ENCODE results near the gene MISFA. TPM values are rescaled to one million over a fixed set of nuclear protein-coding genes. Genes with fewer than 3 reads are reported as not detected.
"Not testable (repeated sequence)": the region's sequence is repeated elsewhere in the genome, so short reads cannot be mapped to it uniquely, and the experiment has no call there.

The MISFA gene
- total and polyA plus RNA-seq, 2 experiments from 2014 or later, result 2.1 TPM; not detected in 1

GRCh38 chr11:18581825-18582224 lies 17.8 kb upstream of the MISFA start:
- no peaks in the 10 kb centered on the region for H4K20me1 ChIP-seq (ENCODE audit: insufficient read depth)
- no peak overlapping the region for H3K4me2 ChIP-seq (ENCODE audit: unreplicated experiment)
- peaks cover 7% of the 10 kb centered on the region; the same call in 1 of the 2 replicates for H3K36me3 ChIP-seq (ENCODE audit: low read depth)
- no peaks in the 10 kb centered on the region for H3K9me3 ChIP-seq (ENCODE audit: low read depth)
- in situ Hi-C loops (cut with MboI), result no loop called here
- no peak for DNase-seq
- no peak overlapping the region for H3K4me3 ChIP-seq
- H3F3A ChIP-seq (ENCODE audit: insufficient read depth), result no peaks in the 10 kb centered on the region
- H3K4me1 ChIP-seq (ENCODE audit: insufficient read depth), result no peaks in the 10 kb centered on the region
- no peak overlapping the region for H2AFZ ChIP-seq
- no peak overlapping the region for H3K27ac ChIP-seq
- no peak overlapping the region for H3K9ac ChIP-seq
- no peak for TF ChIP-seq EZH2phosphoT487 (IDR thresholded peaks at IDR 0.05; ENCODE audit: insufficient read depth, low read depth)
- no peak for TF ChIP-seq EZH2 (IDR thresholded peaks at IDR 0.05; ENCODE audit: insufficient read depth, poor library complexity, severe bottlenecking)
- no peaks in the 10 kb centered on the region for H3K27me3 ChIP-seq (replicated peaks; ENCODE audit: insufficient read depth)
- 98 to 100% methylated on average over 1 of the region's 1 CpG for WGBS, 2 experiments (ENCODE audit: low coverage in 1 of 2, low lambda C conversion rate in 2 of 2, missing lambda C conversion rate in 2 of 2)
- H3K9me2 ChIP-seq (ENCODE audit: insufficient read depth), result no peaks in the 10 kb centered on the region
- H3K79me2 ChIP-seq (ENCODE audit: insufficient read depth), result peaks cover 41% of the 10 kb centered on the region

- Histone ChIP-seq H3K36me3 (ENCODE audit: low read depth) (no peaks in the 10 kb centered on the region), H3K27ac (peak within 1 kb of the TSS; percentile 71), H3K4me3 (peak within 1 kb of the TSS; percentile 99), H3K27me3 (replicated peaks; ENCODE audit: insufficient read depth) (no peaks in the 10 kb centered on the region), H3K4me1 (ENCODE audit: insufficient read depth) (0 out of 2 replicates have a peak, but pooled peaks cover 7% of the 10 kb centered on the region), H3K4me2 (ENCODE audit: unreplicated experiment) (peak within 1 kb of the TSS; percentile 97), H3F3A (ENCODE audit: insufficient read depth) (no peaks in the 10 kb centered on the region; the same call in 1 of the 2 replicates), H4K20me1 (ENCODE audit: insufficient read depth) (no peaks in the 10 kb centered on the region), H3K9ac (peak within 1 kb of the TSS; percentile 89), H3K9me3 (ENCODE audit: low read depth) (no peaks in the 10 kb centered on the region), H2AFZ (peak within 1 kb of the TSS; percentile 100), H3K9me2 (ENCODE audit: insufficient read depth) (no peaks in the 10 kb centered on the region), H3K79me2 (ENCODE audit: insufficient read depth) (peaks cover 99% of the 10 kb centered on the region)
- WGBS, 2 experiments (ENCODE audit: low coverage in 1 of 2, low lambda C conversion rate in 2 of 2, missing lambda C conversion rate in 2 of 2), result 1% methylated on average over 48 to 50 of the region's 50 CpGs
- TF ChIP-seq EZH2phosphoT487 (IDR thresholded peaks at IDR 0.05; ENCODE audit: insufficient read depth, low read depth), result no peak
- no peak for TF ChIP-seq EZH2 (IDR thresholded peaks at IDR 0.05; ENCODE audit: insufficient read depth, poor library complexity, severe bottlenecking)
- in situ Hi-C loops (cut with MboI), result no loop called here
- DNase-seq, result peak; percentile 95
Measured at GRCh38 chr11:18588297-18589252, 11.0 kb upstream of the MISFA start, which contains the start of gene UEVLD. TSS of gene UEVLD (minus strand) at chr11:18588734. CDS start at chr11:18588654, 80 bp downstream.

- Histone ChIP-seq H3K9ac (0 out of 2 replicates have a peak overlapping the region, but pooled peaks have one; percentile 12), H3K79me2 (ENCODE audit: insufficient read depth) (peaks cover 80% of the 10 kb centered on the region)
Measured at GRCh38 chr11:18590571-18590970, 9.0 kb upstream of the MISFA start.

GRCh38 chr11:18594088-18594487 lies 5.5 kb upstream of the MISFA start:
- H3K79me2 ChIP-seq (ENCODE audit: insufficient read depth), result peaks cover 45% of the 10 kb centered on the region
- H3K4me3 ChIP-seq; H4K20me1 ChIP-seq (ENCODE audit: insufficient read depth); H3K27ac ChIP-seq; H3K9me3 ChIP-seq (ENCODE audit: low read depth); H3K4me2 ChIP-seq (ENCODE audit: unreplicated experiment); DNase-seq; H3K4me1 ChIP-seq (ENCODE audit: insufficient read depth); H3K9me2 ChIP-seq (ENCODE audit: insufficient read depth); H3K27me3 ChIP-seq (replicated peaks; ENCODE audit: insufficient read depth); in situ Hi-C loops (cut with MboI); H3K36me3 ChIP-seq (ENCODE audit: low read depth); H2AFZ ChIP-seq; H3K9ac ChIP-seq; H3F3A ChIP-seq (ENCODE audit: insufficient read depth): not testable (repeated sequence)
- WGBS, 2 experiments (ENCODE audit: low coverage in 1 of 2, low lambda C conversion rate in 2 of 2, missing lambda C conversion rate in 2 of 2), result 90 to 97% methylated on average over 5 of the region's 5 CpGs

More at GRCh38 chr11:18590571-18590970, 9.0 kb upstream of the MISFA start:
- H3K4me3 ChIP-seq, result no peak overlapping the region
- H3K4me1 ChIP-seq (ENCODE audit: insufficient read depth), result 0 out of 2 replicates have a peak, but pooled peaks cover 7% of the 10 kb centered on the region
- DNase-seq, result no peak
- H3K27ac ChIP-seq, result no peak overlapping the region
- H3K27me3 ChIP-seq (replicated peaks; ENCODE audit: insufficient read depth), result no peaks in the 10 kb centered on the region
- no peaks in the 10 kb centered on the region for H3K9me2 ChIP-seq (ENCODE audit: insufficient read depth)
- in situ Hi-C loops (cut with MboI), result no loop called here
- no peak overlapping the region for H3K4me2 ChIP-seq (ENCODE audit: unreplicated experiment)
- H3F3A ChIP-seq (ENCODE audit: insufficient read depth), result no peaks in the 10 kb centered on the region; the same call in 1 of the 2 replicates
- H4K20me1 ChIP-seq (ENCODE audit: insufficient read depth), result no peaks in the 10 kb centered on the region
- TF ChIP-seq EZH2phosphoT487 (IDR thresholded peaks at IDR 0.05; ENCODE audit: insufficient read depth, low read depth), result no peak
- TF ChIP-seq EZH2 (IDR thresholded peaks at IDR 0.05; ENCODE audit: insufficient read depth, poor library complexity, severe bottlenecking), result no peak
- no peak overlapping the region for H2AFZ ChIP-seq
- H3K9me3 ChIP-seq (ENCODE audit: low read depth), result no peaks in the 10 kb centered on the region
- 94% methylated on average over 2 of the region's 2 CpGs for WGBS, 2 experiments (ENCODE audit: low coverage in 1 of 2, low lambda C conversion rate in 2 of 2, missing lambda C conversion rate in 2 of 2)
- no peaks in the 10 kb centered on the region for H3K36me3 ChIP-seq (ENCODE audit: low read depth)
